CD4-positive, CD25-positive, alpha-beta regulatory T cell (primary cell): ENCODE data around the gene ARHGEF16. TPM values are rescaled to one million over a fixed set of nuclear protein-coding genes. Genes with fewer than 3 reads are reported as not detected.

Source experiments
- ATAC-seq, 2 donors: fragments of 150-1000 bp; cut with Tn5 transposase; one replicate each; pipeline ENCODE4 v1.10.0; 2021; ENCODE audit warnings: low read depth in 2 of 2, moderate number of reproducible peaks in 2 of 2, moderate library complexity in 1 of 2
- DNase-seq, 3 donors: peaks; one replicate each; pipeline versions ENCODE4 v3.0.0 to v3.0.0-alpha.2; 2012 to 2022; ENCODE audit warnings: mixed read lengths in 1 of 3
- H3K27ac ChIP-seq: one replicate; pipeline ENCODE4 v1.7.0; 2013; ENCODE audit warnings: mild to moderate bottlenecking, low read length; ENCODE audit not compliant: insufficient read depth, poor library complexity, severe bottlenecking
- H3K27me3 ChIP-seq: one replicate; pipeline ENCODE4 v1.7.0; 2013; ENCODE audit warnings: low read length; ENCODE audit not compliant: control insufficient read depth, insufficient read depth
- H3K36me3 ChIP-seq: one replicate; pipeline ENCODE4 v1.7.0; 2013; ENCODE audit warnings: mild to moderate bottlenecking, low read length, moderate library complexity; ENCODE audit not compliant: control insufficient read depth, insufficient read depth
- H3K4me1 ChIP-seq: 2 replicates; pipeline ENCODE4 v1.7.0; 2013; ENCODE audit warnings: mild to moderate bottlenecking, low read length; ENCODE audit not compliant: insufficient read depth, control insufficient read depth, poor library complexity, severe bottlenecking
- H3K4me3 ChIP-seq: one replicate; pipeline ENCODE4 v1.7.0; 2013; ENCODE audit warnings: low read depth, mild to moderate bottlenecking, low read length, moderate library complexity
- H3K9me3 ChIP-seq, 2 experiments: 1 replicate in 1 of 2; 2 replicates in 1 of 2; pipeline ENCODE4 v1.7.0; 2013; ENCODE audit warnings: low read length in 2 of 2, mild to moderate bottlenecking in 1 of 2, moderate library complexity in 1 of 2; ENCODE audit not compliant: control insufficient read depth in 2 of 2
- H3K27ac Mint-ChIP-seq, 3 donors: one replicate each; pipeline ENCODE4 v1.8.0; 2020 to 2022; ENCODE audit warnings: mild to moderate bottlenecking in 3 of 3, mixed read lengths in 3 of 3, moderate library complexity in 2 of 3
- H3K27me3 Mint-ChIP-seq: one replicate; pipeline ENCODE4 v1.8.0; 2022; ENCODE audit warnings: mild to moderate bottlenecking, mixed read lengths
- H3K36me3 Mint-ChIP-seq: one replicate; pipeline ENCODE4 v1.8.0; 2020; ENCODE audit warnings: mixed read lengths
- H3K4me1 Mint-ChIP-seq, 4 donors: one replicate each; pipeline ENCODE4 v1.8.0; 2020 to 2022; ENCODE audit warnings: mixed read lengths in 4 of 4, mild to moderate bottlenecking in 1 of 4
- H3K4me3 Mint-ChIP-seq, 4 donors: one replicate each; pipeline ENCODE4 v1.8.0; 2020 to 2022; ENCODE audit warnings: mild to moderate bottlenecking in 4 of 4, mixed read lengths in 4 of 4, moderate library complexity in 3 of 4
- H3K9me3 Mint-ChIP-seq, 7 donors: one replicate each; pipeline ENCODE4 v1.8.0; 2020 to 2022; ENCODE audit warnings: mixed read lengths in 7 of 7, mild to moderate bottlenecking in 3 of 7, moderate library complexity in 2 of 7
- polyA plus RNA-seq, 4 donors: library from polyadenylated mRNA; unstranded; fragments of 300-500 nt; fragmentation: Illumina TruSeq; gene quantifications; one replicate each; pipeline ENCODE4 v1.2.3, GENCODE V29; 2021
- total RNA-seq: library from RNA; stranded (reverse); gene quantifications from one replicate; pipeline ENCODE4 v1.2.3, GENCODE V29; 2022

ARHGEF16 gene
- total and polyA plus RNA-seq, 5 donors from 2014 or later, result not detected

- Mint-ChIP-seq H3K4me3 (no peak overlapping the region), H3K27me3 (no peaks in the 10 kb centered on the region), H3K9me3 (no peaks in the 10 kb centered on the region), H3K27ac (no peak overlapping the region), H3K36me3 (no peaks in the 10 kb centered on the region), H3K4me1 (peaks cover 0 to 2% (median 0%) of the 10 kb centered on the region in 4 donors)
- Histone ChIP-seq H3K27me3 (no peaks in the 10 kb centered on the region), H3K4me1 (no peaks in the 10 kb centered on the region), H3K4me3 (no peak overlapping the region), H3K27ac (no peak overlapping the region), H3K36me3 (peaks cover 4% of the 10 kb centered on the region), H3K9me3 (no peaks in the 10 kb centered on the region)
- ATAC-seq, result no peak
- no peak for DNase-seq
These were observed 62.6 kb downstream of the ARHGEF16 start for GRCh38 chr1:3516911-3517675.

GRCh38 chr1:3518256-3518655, 63.8 kb downstream of the ARHGEF16 start:
- no peaks in the 10 kb centered on the region for H3K9me3 Mint-ChIP-seq
- Histone ChIP-seq H3K27ac (no peak overlapping the region), H3K4me3 (no peak overlapping the region), H3K36me3 (peaks cover 3% of the 10 kb centered on the region), H3K9me3 (no peaks in the 10 kb centered on the region), H3K27me3 (no peaks in the 10 kb centered on the region), H3K4me1 (no peaks in the 10 kb centered on the region)
- H3K27ac Mint-ChIP-seq, result no peak overlapping the region
- no peak overlapping the region for H3K4me3 Mint-ChIP-seq
- H3K36me3 Mint-ChIP-seq, result no peaks in the 10 kb centered on the region
- H3K27me3 Mint-ChIP-seq, result no peaks in the 10 kb centered on the region
- no peak for ATAC-seq
- peak; percentile 13 to 23 (median 18) for DNase-seq
- H3K4me1 Mint-ChIP-seq, result peaks cover 0 to 2% (median 0%) of the 10 kb centered on the region in 4 donors

GRCh38 chr1:3518756-3519155, 64.3 kb downstream of the ARHGEF16 start:
- no peak overlapping the region for H3K4me3 Mint-ChIP-seq
- no peaks in the 10 kb centered on the region for H3K9me3 ChIP-seq
- ATAC-seq (no peak), DNase-seq (no peak)
- peaks cover 0 to 2% (median 0%) of the 10 kb centered on the region in 4 donors for H3K4me1 Mint-ChIP-seq
- H3K27ac Mint-ChIP-seq, result no peak overlapping the region
- no peak overlapping the region for H3K4me3 ChIP-seq
- no peak overlapping the region for H3K27ac ChIP-seq
- H3K27me3 ChIP-seq, result no peaks in the 10 kb centered on the region
- no peaks in the 10 kb centered on the region for H3K36me3 ChIP-seq
- H3K9me3 Mint-ChIP-seq, result no peaks in the 10 kb centered on the region
- no peaks in the 10 kb centered on the region for H3K27me3 Mint-ChIP-seq
- no peaks in the 10 kb centered on the region for H3K4me1 ChIP-seq
- no peaks in the 10 kb centered on the region for H3K36me3 Mint-ChIP-seq

- H3K27me3 Mint-ChIP-seq, result no peaks in the 10 kb centered on the region
- no peak for ATAC-seq
- Histone ChIP-seq H3K27me3 (no peaks in the 10 kb centered on the region), H3K36me3 (no peaks in the 10 kb centered on the region), H3K27ac (no peak overlapping the region), H3K9me3 (no peaks in the 10 kb centered on the region), H3K4me3 (no peak overlapping the region), H3K4me1 (no peaks in the 10 kb centered on the region)
- no peaks in the 10 kb centered on the region for H3K36me3 Mint-ChIP-seq
- DNase-seq, result no peak
- peaks cover 0 to 4% (median under 1%) of the 10 kb centered on the region in 4 donors for H3K4me1 Mint-ChIP-seq
- no peaks in the 10 kb centered on the region for H3K9me3 Mint-ChIP-seq
- no peak overlapping the region for H3K27ac Mint-ChIP-seq
- H3K4me3 Mint-ChIP-seq, result no peak overlapping the region
These were observed 64.9 kb downstream of the ARHGEF16 start for GRCh38 chr1:3519301-3519885.

GRCh38 chr1:3520419-3521378, 66.2 kb downstream of the ARHGEF16 start:
- ATAC-seq (no peak), DNase-seq (no peak)
- no peak overlapping the region for H3K4me3 Mint-ChIP-seq
- peaks cover 0 to 7% (median 3%) of the 10 kb centered on the region in 4 donors for H3K4me1 Mint-ChIP-seq
- H3K27me3 ChIP-seq, result no peaks in the 10 kb centered on the region
- H3K27ac ChIP-seq, result no peak overlapping the region
- no peak overlapping the region for H3K4me3 ChIP-seq
- no peaks in the 10 kb centered on the region for H3K9me3 Mint-ChIP-seq
- no peaks in the 10 kb centered on the region for H3K4me1 ChIP-seq
- H3K27me3 Mint-ChIP-seq, result no peaks in the 10 kb centered on the region
- no peaks in the 10 kb centered on the region for H3K36me3 Mint-ChIP-seq
- H3K36me3 ChIP-seq, result no peaks in the 10 kb centered on the region
- no peak overlapping the region for H3K27ac Mint-ChIP-seq
- H3K9me3 ChIP-seq, result no peaks in the 10 kb centered on the region

GRCh38 chr1:3521426-3521825, 67.0 kb downstream of the ARHGEF16 start:
- Histone ChIP-seq H3K27me3 (no peaks in the 10 kb centered on the region), H3K4me1 (no peaks in the 10 kb centered on the region), H3K9me3 (no peaks in the 10 kb centered on the region), H3K4me3 (no peak overlapping the region), H3K36me3 (no peaks in the 10 kb centered on the region), H3K27ac (no peak overlapping the region)
- H3K4me1 Mint-ChIP-seq, result peaks cover 0 to 7% (median 4%) of the 10 kb centered on the region in 4 donors
- H3K36me3 Mint-ChIP-seq, result no peaks in the 10 kb centered on the region
- no peaks in the 10 kb centered on the region for H3K27me3 Mint-ChIP-seq
- DNase-seq (no peak), ATAC-seq (no peak)
- no peak overlapping the region for H3K27ac Mint-ChIP-seq
- H3K9me3 Mint-ChIP-seq, result no peaks in the 10 kb centered on the region
- no peak overlapping the region for H3K4me3 Mint-ChIP-seq

GRCh38 chr1:3522112-3522511, 67.6 kb downstream of the ARHGEF16 start:
- no peak for ATAC-seq
- H3K36me3 Mint-ChIP-seq, result no peaks in the 10 kb centered on the region
- H3K36me3 ChIP-seq, result no peaks in the 10 kb centered on the region

More at GRCh38 chr1:3522112-3522511, 67.6 kb downstream of the ARHGEF16 start:
- no peak for DNase-seq
- no peaks in the 10 kb centered on the region for H3K27me3 Mint-ChIP-seq
- H3K4me3 ChIP-seq, result no peak overlapping the region
- H3K9me3 ChIP-seq, result no peaks in the 10 kb centered on the region
- H3K4me1 Mint-ChIP-seq, result peaks cover 0 to 13% (median 4%) of the 10 kb centered on the region in 4 donors
- no peaks in the 10 kb centered on the region for H3K9me3 Mint-ChIP-seq
- no peak overlapping the region for H3K27ac ChIP-seq
- H3K4me3 Mint-ChIP-seq, result no peak overlapping the region
- H3K27ac Mint-ChIP-seq, result no peak overlapping the region
- H3K27me3 ChIP-seq, result no peaks in the 10 kb centered on the region
- H3K4me1 ChIP-seq, result no peaks in the 10 kb centered on the region
